ENCODE measurements around the gene ANO7. TPM values are rescaled to one million over a fixed set of nuclear protein-coding genes. Genes with fewer than 3 reads are reported as not detected.

The ANO7 gene
- polyA plus RNA-seq (2012; ENCODE audit: insufficient read depth, insufficient read length), result 1.00 TPM

- H3K4me3 ChIP-seq (ENCODE audit: low read length), result no peak within 1 kb of the TSS
- no peak for DNase-seq (ENCODE audit: low read depth, low spot score)
These were observed at the start of gene ANO7 for GRCh38 chr2:241188361-241189092. Gene ANO7 (plus strand): TSS chr2:241188677. CDS start chr2:241190064, 1,387 bp downstream.

GRCh38 chr2:241139531-241140444 lies 48.7 kb upstream of the ANO7 start:
- no peak for DNase-seq (ENCODE audit: low read depth, low spot score)
- H3K4me3 ChIP-seq (ENCODE audit: low read length), result no peak overlapping the region

DNA sequence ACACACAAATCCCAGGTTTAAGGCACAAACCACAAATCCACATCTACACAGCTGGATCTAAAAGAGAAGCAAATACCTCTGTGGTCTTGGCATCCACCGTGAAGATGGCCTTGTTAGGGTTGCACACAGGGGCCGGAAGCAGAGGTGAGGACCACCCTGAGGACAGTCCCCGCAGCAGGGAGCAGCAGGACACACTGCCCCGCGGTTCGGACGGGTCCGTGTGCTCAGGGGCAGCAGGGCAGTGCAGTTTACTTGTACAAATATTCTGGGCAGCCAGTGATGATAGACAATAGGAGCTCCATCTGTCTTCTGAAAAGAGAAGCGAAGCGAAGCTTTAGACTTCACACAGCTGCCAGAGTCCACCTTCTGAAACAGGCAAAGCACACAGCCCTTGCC lies 48.0 kb upstream of the ANO7 start:
- no peak for DNase-seq (ENCODE audit: low read depth, low spot score)
- H3K4me3 ChIP-seq (ENCODE audit: low read length), result no peak overlapping the region

GRCh38 chr2:241141214-241141770 lies 47.2 kb upstream of the ANO7 start:
- DNase-seq (ENCODE audit: low read depth, low spot score), result no peak
- H3K4me3 ChIP-seq (ENCODE audit: low read length), result no peak overlapping the region

GRCh38 chr2:241142063-241142462 lies 46.4 kb upstream of the ANO7 start:
- H3K4me3 ChIP-seq (ENCODE audit: low read length), result no peak overlapping the region
- no peak for DNase-seq (ENCODE audit: low read depth, low spot score)

DNA sequence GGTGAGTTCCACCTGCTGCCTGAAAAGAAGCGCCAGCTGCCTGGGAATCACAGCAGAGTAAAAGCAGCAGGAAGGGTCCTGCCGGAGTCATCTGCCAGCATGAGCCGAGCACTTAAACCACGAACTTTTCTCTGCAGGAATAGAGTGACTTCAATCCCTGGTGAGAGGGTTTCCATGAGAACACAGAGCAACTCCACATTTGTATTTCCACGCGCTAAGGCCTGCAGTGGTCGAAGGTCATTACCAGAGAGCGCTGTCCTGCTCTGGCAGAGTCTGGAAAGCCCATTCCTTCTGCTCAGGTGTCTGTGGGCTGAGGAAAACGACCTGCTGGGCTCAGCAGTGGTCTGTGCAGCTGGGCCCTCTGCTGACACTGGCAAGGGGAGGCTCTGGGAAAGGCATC lies 45.9 kb upstream of the ANO7 start:
- H3K4me3 ChIP-seq (ENCODE audit: low read length), result no peak overlapping the region
- DNase-seq (ENCODE audit: low read depth, low spot score), result no peak

GRCh38 chr2:241146286-241146685 lies 42.2 kb upstream of the ANO7 start:
- DNase-seq (ENCODE audit: low read depth, low spot score), result no peak
- H3K4me3 ChIP-seq (ENCODE audit: low read length), result no peak overlapping the region

GRCh38 chr2:241147336-241147735 lies 41.1 kb upstream of the ANO7 start:
- H3K4me3 ChIP-seq (ENCODE audit: low read length), result no peak overlapping the region
- no peak for DNase-seq (ENCODE audit: low read depth, low spot score)

GRCh38 chr2:241148239-241148638 lies 40.2 kb upstream of the ANO7 start:
- DNase-seq (ENCODE audit: low read depth, low spot score), result no peak
- H3K4me3 ChIP-seq (ENCODE audit: low read length), result peak overlapping the region; percentile 88

DNA sequence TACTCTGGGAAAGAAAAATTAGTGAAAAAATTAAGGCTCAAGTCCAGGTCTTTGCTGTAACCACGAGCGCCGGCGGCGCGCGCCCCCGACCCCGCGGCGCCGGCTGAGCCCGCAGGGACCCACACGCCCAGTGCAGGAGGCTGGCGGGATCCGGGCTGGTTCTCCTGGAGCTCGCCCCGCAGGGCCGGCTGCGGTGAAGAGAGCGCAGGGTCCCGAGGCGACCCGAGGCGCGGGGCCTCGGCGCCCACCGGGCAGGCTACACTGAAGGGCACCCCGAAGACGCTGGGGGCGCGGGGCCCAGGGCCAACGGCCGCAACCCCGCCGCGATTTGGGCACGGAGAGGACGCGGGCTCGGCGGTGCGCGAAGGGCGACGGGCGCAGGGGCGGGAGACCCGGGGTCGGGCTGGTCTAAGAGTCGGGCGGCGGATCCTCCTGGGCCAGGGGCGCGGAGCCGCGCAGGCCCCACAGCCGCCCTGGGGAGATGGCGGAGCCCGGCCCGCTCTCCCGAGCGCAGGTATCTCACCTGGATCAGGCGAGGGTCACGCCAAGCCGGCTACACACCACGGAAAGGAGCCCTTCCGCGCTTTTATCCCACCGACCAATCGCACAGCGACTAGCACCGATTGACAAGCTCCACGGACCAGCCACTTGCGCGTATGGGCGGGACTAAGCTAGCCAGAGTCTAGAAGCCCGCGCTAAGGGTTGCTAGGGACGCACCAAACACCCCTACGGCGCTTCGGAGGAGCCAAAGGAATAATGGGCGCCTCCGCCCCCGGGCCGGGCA lies 39.4 kb upstream of the ANO7 start, which contains the start of gene PASK:
TSS of gene PASK (minus strand) at position 582 of the 784 bp plus-strand sequence. CDS start 6,440 bp downstream, outside the sequence.
- peak; percentile 95 for DNase-seq (ENCODE audit: low read depth, low spot score)
- H3K4me3 ChIP-seq (ENCODE audit: low read length), result peak within 1 kb of the TSS; percentile 88

- no peak for DNase-seq (ENCODE audit: low read depth, low spot score)
- peak overlapping the region; percentile 88 for H3K4me3 ChIP-seq (ENCODE audit: low read length)
These were observed 38.9 kb upstream of the ANO7 start for GRCh38 chr2:241149675-241149924.

- H3K4me3 ChIP-seq (ENCODE audit: low read length), result peak within 1 kb of the TSS; percentile 88
- peak; percentile 92 for DNase-seq (ENCODE audit: low read depth, low spot score)
These were observed 38.4 kb upstream of the ANO7 start, which contains the start of gene PPP1R7 for GRCh38 chr2:241149925-241150659. Gene PPP1R7 (plus strand): TSS chr2:241150467. CDS start chr2:241150496, 29 bp downstream.

- peak overlapping the region; percentile 88 for H3K4me3 ChIP-seq (ENCODE audit: low read length)
- no peak for DNase-seq (ENCODE audit: low read depth, low spot score)
These were observed 37.6 kb upstream of the ANO7 start for GRCh38 chr2:241150660-241151530.

GRCh38 chr2:241151934-241152660 lies 36.4 kb upstream of the ANO7 start:
- H3K4me3 ChIP-seq (ENCODE audit: low read length), result no peak overlapping the region
- no peak for DNase-seq (ENCODE audit: low read depth, low spot score)

- DNase-seq (ENCODE audit: low read depth, low spot score), result peak; percentile 32
- no peak overlapping the region for H3K4me3 ChIP-seq (ENCODE audit: low read length)
These were observed 34.9 kb upstream of the ANO7 start for GRCh38 chr2:241153616-241154015.

GRCh38 chr2:241154915-241155314 lies 33.6 kb upstream of the ANO7 start:
- no peak overlapping the region for H3K4me3 ChIP-seq (ENCODE audit: low read length)
- no peak for DNase-seq (ENCODE audit: low read depth, low spot score)

- H3K4me3 ChIP-seq (ENCODE audit: low read length), result no peak overlapping the region
- no peak for DNase-seq (ENCODE audit: low read depth, low spot score)
These were observed 32.5 kb upstream of the ANO7 start for GRCh38 chr2:241155936-241156335.
